Effector CD4-positive, alpha-beta T cell (primary cell): ENCODE data around the gene ZBTB17.

ENCODE experiments used
- DNase-seq: peaks from one replicate; pipeline ENCODE4 v3.0.0-alpha.2; 2020

Gene ZBTB17

GRCh38 chr1:15946571-15947381 is 29.1 kb downstream of the ZBTB17 start:
- DNase-seq = no peak

GRCh38 chr1:15945832-15946448 is 30.0 kb downstream of the ZBTB17 start:
- no peak for DNase-seq

GRCh38 chr1:15945011-15945831 is 30.7 kb downstream of the ZBTB17 start:
- DNase-seq = no peak

- no peak for DNase-seq
Measured at GRCh38 chr1:15944308-15945010, 31.4 kb downstream of the ZBTB17 start.

- DNase-seq = no peak
Measured at GRCh38 chr1:15943992-15944307, 32.0 kb downstream of the ZBTB17 start.

GRCh38 chr1:15943328-15943991 is 32.4 kb downstream of the ZBTB17 start:
- no peak for DNase-seq

- DNase-seq = no peak
Measured at GRCh38 chr1:15942661-15943327, 33.1 kb downstream of the ZBTB17 start.

GRCh38 chr1:15941899-15942660 is 33.8 kb downstream of the ZBTB17 start:
- DNase-seq = no peak

- no peak for DNase-seq
Measured at GRCh38 chr1:15941044-15941840, 34.7 kb downstream of the ZBTB17 start.

- no peak for DNase-seq
Measured at GRCh38 chr1:15940110-15941043, 35.5 kb downstream of the ZBTB17 start.

- no peak for DNase-seq
Measured at GRCh38 chr1:15939181-15940109, 36.5 kb downstream of the ZBTB17 start.

- no peak for DNase-seq
Measured at GRCh38 chr1:15938628-15939161, 37.2 kb downstream of the ZBTB17 start.

- no peak for DNase-seq
Measured at GRCh38 chr1:15937706-15938168, 38.2 kb downstream of the ZBTB17 start.

GRCh38 chr1:15937146-15937545 is 38.8 kb downstream of the ZBTB17 start:
- no peak for DNase-seq

- no peak for DNase-seq
Measured at GRCh38 chr1:15936025-15936424, 39.9 kb downstream of the ZBTB17 start.

- DNase-seq = no peak
Measured at GRCh38 chr1:15935056-15935950, 40.6 kb downstream of the ZBTB17 start.
